SK-N-SH (cell line): ENCODE data around the gene TTF2. TPM values are rescaled to one million over a fixed set of nuclear protein-coding genes. Genes with fewer than 3 reads are reported as not detected.

ENCODE experiments used
- CTCF ChIA-PET: fragments of 300-600, 350-600 bp; formaldehyde crosslinking; extraction: SDS; loops from one replicate; lab custom pipeline; 2021; lab: Yijun Ruan, JAX
- POLR2A ChIA-PET: fragments of 350-600 bp; sonication (Branson Sonifier 250); formaldehyde crosslinking; extraction: SDS; loops from one replicate; lab custom pipeline; 2020; ENCODE audit warnings: antibody characterized with exemption, inconsistent platforms; lab: Yijun Ruan, JAX
- DNase-seq: peaks from one replicate; pipeline ENCODE4 v3.0.0; 2012
- H2AFZ ChIP-seq: fragments of 200-600 bp; sonication (generic); 2 replicates; pipeline ENCODE4 v1.8.1; 2016; ENCODE audit warnings: antibody characterized with exemption, mild to moderate bottlenecking, low read depth
- H3F3A ChIP-seq: fragments of 200-600 bp; sonication (generic); replicated peaks from 2 replicates; pipeline ENCODE3; 2016; ENCODE audit warnings: antibody characterized with exemption, mild to moderate bottlenecking; ENCODE audit not compliant: insufficient read depth
- H3K27ac ChIP-seq, 2 experiments: fragments of 200-500 bp in 1 of 2; fragments of 200-600 bp in 1 of 2; sonication (Bioruptor generic) in 1 of 2; sonication (generic), shearing (Covaris generic) in 1 of 2; 2 replicates each; pipeline versions ENCODE4 v1.5.1 to v1.6.1; 2014 to 2016; ENCODE audit warnings: low read depth in 2 of 2, inconsistent platforms in 1 of 2, low read length in 1 of 2, mild to moderate bottlenecking in 1 of 2, mixed read lengths in 1 of 2
- H3K27me3 ChIP-seq: fragments of 200-600 bp; sonication (generic), shearing (Covaris generic); 2 replicates; pipeline ENCODE4 v1.6.1; 2016; ENCODE audit warnings: mixed run types; ENCODE audit not compliant: insufficient read depth
- H3K36me3 ChIP-seq, 2 experiments: fragments of 200-500 bp in 1 of 2; fragments of 200-600 bp in 1 of 2; sonication (Bioruptor generic) in 1 of 2; sonication (generic) in 1 of 2; replicated peaks in 1 of 2; 2 replicates each; pipeline versions ENCODE3 to v1.5.1; 2014 to 2016; ENCODE audit warnings: low read length in 1 of 2, mild to moderate bottlenecking in 1 of 2; ENCODE audit not compliant: insufficient read depth in 2 of 2, control insufficient read depth in 1 of 2
- H3K4me1 ChIP-seq, 2 experiments: fragments of 200-500 bp in 1 of 2; fragments of 200-600 bp in 1 of 2; sonication (Bioruptor generic) in 1 of 2; sonication (generic), shearing (Covaris generic) in 1 of 2; 2 replicates each; pipeline versions ENCODE4 v1.5.1 to v1.6.1; 2014 to 2016; ENCODE audit warnings: low read depth in 1 of 2, low read length in 1 of 2, mixed run types in 1 of 2; ENCODE audit not compliant: insufficient read depth in 2 of 2, control insufficient read depth in 1 of 2
- H3K4me2 ChIP-seq: fragments of 200-600 bp; sonication (generic), shearing (Covaris generic); 2 replicates; pipeline ENCODE4 v1.6.1; 2017; ENCODE audit warnings: mixed run types
- H3K4me3 ChIP-seq, 2 experiments: fragments of 200-500 bp in 1 of 2; fragments of 200-600 bp in 1 of 2; sonication (Bioruptor generic) in 1 of 2; sonication (generic), shearing (Covaris generic) in 1 of 2; 2 replicates each; pipeline versions ENCODE4 v1.5.1 to v1.8.1; 2014 to 2016; ENCODE audit warnings: low read depth in 2 of 2, inconsistent platforms in 1 of 2, low read length in 1 of 2, mild to moderate bottlenecking in 1 of 2, mixed read lengths in 1 of 2, moderate library complexity in 1 of 2
- H3K79me2 ChIP-seq: fragments of 200-600 bp; sonication (generic); 2 replicates; pipeline ENCODE4 v1.8.1; 2017; ENCODE audit warnings: mild to moderate bottlenecking; ENCODE audit not compliant: insufficient read depth
- H3K9ac ChIP-seq: fragments of 200-600 bp; sonication (generic); 2 replicates; pipeline ENCODE4 v1.6.1; 2017; ENCODE audit warnings: mixed run types
- H3K9me2 ChIP-seq: fragments of 200-600 bp; sonication (generic); 2 replicates; pipeline ENCODE4 v1.6.1; 2017; ENCODE audit warnings: mixed run types
- H3K9me3 ChIP-seq: fragments of 200-600 bp; sonication (generic); 2 replicates; pipeline ENCODE4 v1.6.1; 2017; ENCODE audit warnings: mixed run types, mild to moderate bottlenecking, moderate library complexity
- H4K20me1 ChIP-seq: fragments of 200-600 bp; sonication (generic); 2 replicates; pipeline ENCODE4 v1.6.1; 2017; ENCODE audit warnings: mild to moderate bottlenecking, mixed run types; ENCODE audit not compliant: insufficient read depth
- CHD2 ChIP-seq: fragments of 150-350 bp; IDR thresholded peaks from 2 replicates; pipeline ENCODE4 v1.6.1; 2018; ENCODE audit warnings: low read length; ENCODE audit not compliant: partially characterized antibody
- EZH2phosphoT487 ChIP-seq: fragments of 200-600 bp; sonication (generic); IDR thresholded peaks from 2 replicates; pipeline ENCODE4 v1.6.1; 2017; ENCODE audit warnings: low read depth, mixed run types, mild to moderate bottlenecking, antibody characterized with exemption, moderate library complexity, borderline replicate concordance
- FOXJ3 ChIP-seq: sonication (generic); formaldehyde crosslinking; IDR thresholded peaks from 2 replicates; pipeline ENCODE4 v1.5.1; 2020; ENCODE audit warnings: mild to moderate bottlenecking, missing genetic modification reagents
- GABPA ChIP-seq: IDR thresholded peaks from 2 replicates; pipeline ENCODE4 v1.4.0; 2012; ENCODE audit warnings: low read depth, mild to moderate bottlenecking
- MEF2A ChIP-seq: IDR thresholded peaks from 2 replicates; pipeline ENCODE4 v1.4.0; 2012; ENCODE audit warnings: low read depth, borderline replicate concordance
- MXI1 ChIP-seq: IDR thresholded peaks from 2 replicates; pipeline ENCODE4 v1.6.1; 2012; ENCODE audit warnings: mild to moderate bottlenecking, low read depth, low read length, improper control_type of control experiment
- NRF1 ChIP-seq: IDR thresholded peaks from 2 replicates; pipeline ENCODE4 v1.6.1; 2012; ENCODE audit warnings: low read depth, mild to moderate bottlenecking, low read length
- RAD21 ChIP-seq: IDR thresholded peaks from 2 replicates; pipeline ENCODE4 v1.6.1; 2012; ENCODE audit warnings: mild to moderate bottlenecking, low read length
- RCOR1 ChIP-seq: fragments of 150-350 bp; IDR thresholded peaks from 2 replicates; pipeline ENCODE4 v1.6.1; 2017; ENCODE audit warnings: antibody characterized with exemption, low read length
- SIN3A ChIP-seq: IDR thresholded peaks from 2 replicates; pipeline ENCODE4 v1.6.1; 2012; ENCODE audit warnings: low read depth, mild to moderate bottlenecking, low read length, moderate library complexity, borderline replicate concordance
- TAF1 ChIP-seq: IDR thresholded peaks from 2 replicates; pipeline ENCODE4 v1.6.1; 2012; ENCODE audit warnings: low read depth, mild to moderate bottlenecking, low read length, moderate library complexity, borderline replicate concordance
- TEAD4 ChIP-seq: IDR thresholded peaks from 2 replicates; pipeline ENCODE4 v1.4.0; 2012; ENCODE audit warnings: mild to moderate bottlenecking, borderline replicate concordance; ENCODE audit not compliant: insufficient read depth
- YY1 ChIP-seq: IDR thresholded peaks from 2 replicates; pipeline ENCODE4 v1.4.0; 2012; ENCODE audit warnings: low read depth, mild to moderate bottlenecking
- WGBS: methylation state at CpG from one replicate; pipeline ENCODE4 v1.1.6; 2017; ENCODE audit warnings: low lambda C conversion rate; 5-methylcytosine and 5-hydroxymethylcytosine counted together
- polyA plus RNA-seq, 3 experiments: library from polyadenylated mRNA; depleted of rRNA; stranded (reverse); fragments of >200 nt; gene quantifications; 2 replicates each; pipeline ENCODE4 v1.2.3, GENCODE V29; 2012
- TF ChIP-seq, protein P1 (sequence below): IDR thresholded peaks from 2 replicates; pipeline ENCODE4 v1.4.0; 2012; ENCODE audit warnings: low read depth
- TF ChIP-seq, protein P2 (sequence below): IDR thresholded peaks from 2 replicates; pipeline ENCODE4 v1.6.1; 2012; ENCODE audit warnings: mild to moderate bottlenecking, low read depth, low read length, moderate library complexity
- TF ChIP-seq, protein P3 (sequence below): IDR thresholded peaks from 2 replicates; pipeline ENCODE4; 2012
- TF ChIP-seq, protein P4 (sequence below): IDR thresholded peaks from 2 replicates; pipeline ENCODE4 v1.4.0; 2012; ENCODE audit warnings: low read depth, borderline replicate concordance
- TF ChIP-seq, protein P5 (sequence below): fragments of 200-600 bp; sonication (generic); IDR thresholded peaks from 2 replicates; pipeline ENCODE4 v1.6.1; 2017; ENCODE audit warnings: antibody characterized with exemption, mild to moderate bottlenecking, moderate library complexity

Gene TTF2
- polyA plus RNA-seq, 1 of the 3 experiments (the other 2 are of a cell fraction), result 10.8 TPM

DNA sequence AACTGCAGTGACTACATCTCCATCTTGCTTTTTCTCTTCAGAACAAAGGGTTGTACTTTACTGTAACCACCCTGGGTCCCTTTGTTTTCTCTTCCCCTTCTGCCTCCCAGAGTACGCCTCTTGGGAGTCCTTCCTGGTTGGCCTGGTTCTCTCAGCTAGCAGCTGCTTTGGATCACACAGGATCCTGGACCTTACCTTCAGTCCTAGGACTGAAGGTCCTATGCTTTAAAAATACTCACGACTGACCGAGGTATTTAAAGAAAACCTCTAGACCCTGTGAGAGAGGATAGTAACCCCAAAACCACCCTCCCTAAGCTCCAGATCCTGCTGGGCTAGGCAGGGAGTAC is 56.6 kb downstream of the TTF2 start:
- Histone ChIP-seq H3K4me1 (peaks cover 4 to 6% of the 10 kb centered on the region in 2 experiments; a peak in 2 of 4 replicates), H3F3A (no peaks in the 10 kb centered on the region), H3K27me3 (no peaks in the 10 kb centered on the region), H2AFZ (no peak overlapping the region), H3K79me2 (peaks cover 6% of the 10 kb centered on the region), H3K9ac (no peak overlapping the region), H3K9me2 (no peaks in the 10 kb centered on the region), H3K27ac (no peak overlapping the region), H3K9me3 (no peaks in the 10 kb centered on the region), H4K20me1 (no peaks in the 10 kb centered on the region), H3K4me3 (no peak overlapping the region), H3K4me2 (no peak overlapping the region), H3K36me3 (peaks cover 0 to 28% of the 10 kb centered on the region in 2 experiments)
- ChIA-PET POLR2A (no interaction called here), CTCF (interaction anchor here (0.6 to 1.8 kb wide), 4 partner anchors 11 to 1299 kb away, joined by 3 to 6 read pairs (median 4); no protein-coding TSS in a partner anchor)
- WGBS, result 97% methylated on average over 3 of the region's 3 CpGs
- TF ChIP-seq EZH2phosphoT487 (no peak), FOXJ3 (CRISPR knock-in tag) (no peak), TAF1 (no peak), CHD2 (no peak)
- no peak for DNase-seq

DNA sequence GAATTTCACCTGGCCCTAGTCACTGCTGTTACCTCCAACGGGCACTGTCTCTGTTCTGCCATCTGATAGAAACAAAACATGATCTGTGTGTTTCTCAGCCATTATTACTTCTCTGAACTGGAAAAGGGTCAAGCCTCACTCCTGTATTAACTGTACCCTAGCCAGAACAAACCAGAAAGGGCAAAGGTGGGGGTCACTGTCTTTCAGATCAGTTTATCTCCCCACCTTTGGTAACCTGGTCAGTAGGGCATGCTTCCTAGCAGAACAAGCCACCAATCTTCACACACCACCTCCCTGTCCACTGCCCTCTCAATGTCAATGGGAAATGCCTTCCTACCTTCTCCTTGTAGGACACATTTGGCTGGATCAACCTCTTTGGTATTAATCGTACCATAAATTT is 57.6 kb downstream of the TTF2 start:
- H3K4me3 ChIP-seq, result no peak overlapping the region
- no peaks in the 10 kb centered on the region for H3K9me2 ChIP-seq
- H3K4me1 ChIP-seq, result peaks cover 4 to 10% of the 10 kb centered on the region in 2 experiments; a peak in 2 of 4 replicates
- H3K79me2 ChIP-seq, result peaks cover 6% of the 10 kb centered on the region
- H3F3A ChIP-seq, result no peaks in the 10 kb centered on the region
- CTCF ChIA-PET, result no interaction called here
- H3K27ac ChIP-seq, result no peak overlapping the region
- no peak overlapping the region for H2AFZ ChIP-seq
- no peaks in the 10 kb centered on the region for H4K20me1 ChIP-seq
- no peak overlapping the region for H3K4me2 ChIP-seq
- WGBS, result 81% methylated on average over 2 of the region's 2 CpGs
- no peak for DNase-seq
- POLR2A ChIA-PET, result no interaction called here
- no peak overlapping the region for H3K9ac ChIP-seq
- TF ChIP-seq SIN3A (no peak), NRF1 (no peak), RCOR1 (no peak), MXI1 (no peak), RAD21 (no peak), MEF2A (no peak), GABPA (no peak), TEAD4 (no peak), CHD2 (no peak), YY1 (no peak)
- TF ChIP-seq, protein P1, sequence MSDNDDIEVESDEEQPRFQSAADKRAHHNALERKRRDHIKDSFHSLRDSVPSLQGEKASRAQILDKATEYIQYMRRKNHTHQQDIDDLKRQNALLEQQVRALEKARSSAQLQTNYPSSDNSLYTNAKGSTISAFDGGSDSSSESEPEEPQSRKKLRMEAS, result no peak
- TF ChIP-seq, protein P2, sequence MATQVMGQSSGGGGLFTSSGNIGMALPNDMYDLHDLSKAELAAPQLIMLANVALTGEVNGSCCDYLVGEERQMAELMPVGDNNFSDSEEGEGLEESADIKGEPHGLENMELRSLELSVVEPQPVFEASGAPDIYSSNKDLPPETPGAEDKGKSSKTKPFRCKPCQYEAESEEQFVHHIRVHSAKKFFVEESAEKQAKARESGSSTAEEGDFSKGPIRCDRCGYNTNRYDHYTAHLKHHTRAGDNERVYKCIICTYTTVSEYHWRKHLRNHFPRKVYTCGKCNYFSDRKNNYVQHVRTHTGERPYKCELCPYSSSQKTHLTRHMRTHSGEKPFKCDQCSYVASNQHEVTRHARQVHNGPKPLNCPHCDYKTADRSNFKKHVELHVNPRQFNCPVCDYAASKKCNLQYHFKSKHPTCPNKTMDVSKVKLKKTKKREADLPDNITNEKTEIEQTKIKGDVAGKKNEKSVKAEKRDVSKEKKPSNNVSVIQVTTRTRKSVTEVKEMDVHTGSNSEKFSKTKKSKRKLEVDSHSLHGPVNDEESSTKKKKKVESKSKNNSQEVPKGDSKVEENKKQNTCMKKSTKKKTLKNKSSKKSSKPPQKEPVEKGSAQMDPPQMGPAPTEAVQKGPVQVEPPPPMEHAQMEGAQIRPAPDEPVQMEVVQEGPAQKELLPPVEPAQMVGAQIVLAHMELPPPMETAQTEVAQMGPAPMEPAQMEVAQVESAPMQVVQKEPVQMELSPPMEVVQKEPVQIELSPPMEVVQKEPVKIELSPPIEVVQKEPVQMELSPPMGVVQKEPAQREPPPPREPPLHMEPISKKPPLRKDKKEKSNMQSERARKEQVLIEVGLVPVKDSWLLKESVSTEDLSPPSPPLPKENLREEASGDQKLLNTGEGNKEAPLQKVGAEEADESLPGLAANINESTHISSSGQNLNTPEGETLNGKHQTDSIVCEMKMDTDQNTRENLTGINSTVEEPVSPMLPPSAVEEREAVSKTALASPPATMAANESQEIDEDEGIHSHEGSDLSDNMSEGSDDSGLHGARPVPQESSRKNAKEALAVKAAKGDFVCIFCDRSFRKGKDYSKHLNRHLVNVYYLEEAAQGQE, result no peak
- TF ChIP-seq, protein P3, sequence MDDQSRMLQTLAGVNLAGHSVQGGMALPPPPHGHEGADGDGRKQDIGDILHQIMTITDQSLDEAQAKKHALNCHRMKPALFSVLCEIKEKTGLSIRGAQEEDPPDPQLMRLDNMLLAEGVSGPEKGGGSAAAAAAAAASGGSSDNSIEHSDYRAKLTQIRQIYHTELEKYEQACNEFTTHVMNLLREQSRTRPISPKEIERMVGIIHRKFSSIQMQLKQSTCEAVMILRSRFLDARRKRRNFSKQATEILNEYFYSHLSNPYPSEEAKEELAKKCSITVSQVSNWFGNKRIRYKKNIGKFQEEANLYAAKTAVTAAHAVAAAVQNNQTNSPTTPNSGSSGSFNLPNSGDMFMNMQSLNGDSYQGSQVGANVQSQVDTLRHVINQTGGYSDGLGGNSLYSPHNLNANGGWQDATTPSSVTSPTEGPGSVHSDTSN, result no peak
- TF ChIP-seq, protein P4, sequence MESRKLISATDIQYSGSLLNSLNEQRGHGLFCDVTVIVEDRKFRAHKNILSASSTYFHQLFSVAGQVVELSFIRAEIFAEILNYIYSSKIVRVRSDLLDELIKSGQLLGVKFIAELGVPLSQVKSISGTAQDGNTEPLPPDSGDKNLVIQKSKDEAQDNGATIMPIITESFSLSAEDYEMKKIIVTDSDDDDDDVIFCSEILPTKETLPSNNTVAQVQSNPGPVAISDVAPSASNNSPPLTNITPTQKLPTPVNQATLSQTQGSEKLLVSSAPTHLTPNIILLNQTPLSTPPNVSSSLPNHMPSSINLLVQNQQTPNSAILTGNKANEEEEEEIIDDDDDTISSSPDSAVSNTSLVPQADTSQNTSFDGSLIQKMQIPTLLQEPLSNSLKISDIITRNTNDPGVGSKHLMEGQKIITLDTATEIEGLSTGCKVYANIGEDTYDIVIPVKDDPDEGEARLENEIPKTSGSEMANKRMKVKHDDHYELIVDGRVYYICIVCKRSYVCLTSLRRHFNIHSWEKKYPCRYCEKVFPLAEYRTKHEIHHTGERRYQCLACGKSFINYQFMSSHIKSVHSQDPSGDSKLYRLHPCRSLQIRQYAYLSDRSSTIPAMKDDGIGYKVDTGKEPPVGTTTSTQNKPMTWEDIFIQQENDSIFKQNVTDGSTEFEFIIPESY, result no peak
- TF ChIP-seq, protein P5, sequence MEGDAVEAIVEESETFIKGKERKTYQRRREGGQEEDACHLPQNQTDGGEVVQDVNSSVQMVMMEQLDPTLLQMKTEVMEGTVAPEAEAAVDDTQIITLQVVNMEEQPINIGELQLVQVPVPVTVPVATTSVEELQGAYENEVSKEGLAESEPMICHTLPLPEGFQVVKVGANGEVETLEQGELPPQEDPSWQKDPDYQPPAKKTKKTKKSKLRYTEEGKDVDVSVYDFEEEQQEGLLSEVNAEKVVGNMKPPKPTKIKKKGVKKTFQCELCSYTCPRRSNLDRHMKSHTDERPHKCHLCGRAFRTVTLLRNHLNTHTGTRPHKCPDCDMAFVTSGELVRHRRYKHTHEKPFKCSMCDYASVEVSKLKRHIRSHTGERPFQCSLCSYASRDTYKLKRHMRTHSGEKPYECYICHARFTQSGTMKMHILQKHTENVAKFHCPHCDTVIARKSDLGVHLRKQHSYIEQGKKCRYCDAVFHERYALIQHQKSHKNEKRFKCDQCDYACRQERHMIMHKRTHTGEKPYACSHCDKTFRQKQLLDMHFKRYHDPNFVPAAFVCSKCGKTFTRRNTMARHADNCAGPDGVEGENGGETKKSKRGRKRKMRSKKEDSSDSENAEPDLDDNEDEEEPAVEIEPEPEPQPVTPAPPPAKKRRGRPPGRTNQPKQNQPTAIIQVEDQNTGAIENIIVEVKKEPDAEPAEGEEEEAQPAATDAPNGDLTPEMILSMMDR, result no peak
- peaks cover 0 to 23% of the 10 kb centered on the region in 2 experiments for H3K36me3 ChIP-seq
- no peaks in the 10 kb centered on the region for H3K9me3 ChIP-seq
- H3K27me3 ChIP-seq, result no peaks in the 10 kb centered on the region
